HT-29 (cell line): ENCODE measurements around the gene HAND1. TPM values are rescaled to one million over a fixed set of nuclear protein-coding genes. Genes with fewer than 3 reads are reported as not detected.
"Not testable (repeated sequence)": the region's sequence is repeated elsewhere in the genome, so short reads cannot be mapped to it uniquely, and the experiment has no call there.

ENCODE experiments used
- DNase-seq: peaks from one replicate; pipeline ENCODE4 v3.0.0-alpha.2; 2015; ENCODE audit warnings: low spot score
- total RNA-seq: library from RNA; depleted of rRNA; stranded (reverse); fragments of >200 nt; shearing (Covaris generic); gene quantifications from 2 replicates; pipeline ENCODE4 v1.2.3, GENCODE V29; 2014; rRNA removed

HAND1 gene
- not detected in 2 replicates for total RNA-seq

- no peak for DNase-seq
Observed at GRCh38 chr5:154478224-154478565, at the start of gene HAND1. TSS of gene HAND1 (minus strand) at chr5:154478227. CDS start at chr5:154478008, 219 bp downstream.

DNA sequence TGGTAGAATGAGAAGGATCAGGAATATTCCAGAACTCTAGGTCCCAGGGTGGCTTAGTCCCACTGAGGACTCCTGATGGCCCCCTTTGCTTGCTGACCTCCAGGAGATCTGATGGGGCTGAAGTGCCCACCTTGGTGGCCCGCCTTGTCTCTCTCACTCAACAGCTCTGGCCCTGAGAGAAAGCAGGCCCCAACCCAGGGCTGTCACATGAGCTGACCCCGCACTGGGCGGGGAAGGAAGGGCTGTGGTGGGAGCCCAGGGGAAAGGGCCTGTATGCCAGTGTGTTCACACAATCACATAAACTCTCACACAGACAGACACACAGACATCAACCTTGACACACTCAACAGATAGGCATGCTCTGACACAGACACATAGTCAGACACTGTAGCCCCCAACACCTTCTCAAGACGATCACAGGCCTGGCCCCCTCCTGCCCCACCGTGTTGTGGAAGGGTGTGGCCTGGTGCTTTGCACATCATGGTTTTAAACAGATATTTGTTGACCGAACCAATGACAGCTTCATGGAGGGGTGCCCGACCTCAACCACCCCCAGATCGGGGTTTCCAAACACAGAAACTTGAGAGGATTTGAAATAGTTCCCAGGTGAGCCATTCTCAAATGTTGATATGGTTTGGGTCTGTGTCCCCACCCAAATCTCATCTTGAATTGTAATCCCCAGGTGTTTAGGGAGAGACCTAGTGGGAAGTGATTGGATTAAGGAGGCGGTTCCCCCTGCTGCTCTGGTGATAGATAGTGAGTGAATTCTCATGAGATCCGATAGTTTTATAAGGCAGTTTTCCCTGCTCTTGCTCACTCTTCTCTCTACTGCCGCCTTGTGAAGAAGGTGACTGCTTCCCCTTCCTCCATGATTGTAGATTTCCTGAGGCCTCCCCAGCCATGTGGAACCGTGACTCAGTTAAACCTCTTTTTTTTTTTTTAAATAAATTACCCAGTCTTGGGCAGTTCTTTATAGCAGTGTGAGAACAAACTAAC lies 48.5 kb upstream of the HAND1 start:
- no peak for DNase-seq

- DNase-seq: no peak
Observed at GRCh38 chr5:154524859-154525258, 46.8 kb upstream of the HAND1 start.

DNA sequence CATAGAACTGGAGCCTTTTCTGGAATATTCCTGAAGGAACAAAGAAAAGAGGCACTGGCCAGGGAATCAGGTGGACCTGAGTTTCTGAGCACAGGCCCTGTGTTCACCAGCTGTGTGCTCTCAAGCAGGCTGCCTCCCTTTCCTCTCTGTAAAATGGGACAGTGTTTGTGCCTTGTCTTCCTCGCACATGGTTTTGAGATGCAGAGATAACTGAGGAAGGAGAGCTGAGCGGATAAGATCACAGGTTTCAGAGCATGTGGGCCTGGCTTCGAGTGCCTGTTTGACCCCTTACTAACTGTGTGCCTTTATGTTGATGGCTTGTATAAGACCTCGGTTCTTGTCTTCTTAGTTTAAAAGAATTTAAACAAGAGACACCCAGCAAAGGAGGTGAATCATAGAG lies 46.2 kb upstream of the HAND1 start:
- no peak for DNase-seq

DNA sequence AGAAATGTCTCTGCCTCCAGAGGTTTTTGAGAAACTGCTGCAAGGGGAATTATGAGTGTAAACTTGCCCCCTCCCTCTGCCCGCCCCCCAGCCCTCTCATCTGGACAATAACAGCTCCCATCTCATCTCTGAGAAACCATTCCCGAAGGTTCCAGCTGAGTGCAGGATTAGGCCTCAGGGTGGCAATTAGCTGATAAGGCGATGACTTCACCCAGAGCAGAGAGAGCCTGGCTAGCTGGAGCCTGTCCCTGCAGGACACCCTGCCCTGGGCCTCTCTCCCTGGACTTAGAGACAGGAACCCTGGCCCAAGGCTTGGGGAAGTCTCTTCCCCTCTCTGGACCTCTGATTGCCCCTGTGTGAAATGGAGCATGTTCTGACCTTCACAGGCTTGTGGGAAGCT lies 45.7 kb upstream of the HAND1 start:
- no peak for DNase-seq

DNA sequence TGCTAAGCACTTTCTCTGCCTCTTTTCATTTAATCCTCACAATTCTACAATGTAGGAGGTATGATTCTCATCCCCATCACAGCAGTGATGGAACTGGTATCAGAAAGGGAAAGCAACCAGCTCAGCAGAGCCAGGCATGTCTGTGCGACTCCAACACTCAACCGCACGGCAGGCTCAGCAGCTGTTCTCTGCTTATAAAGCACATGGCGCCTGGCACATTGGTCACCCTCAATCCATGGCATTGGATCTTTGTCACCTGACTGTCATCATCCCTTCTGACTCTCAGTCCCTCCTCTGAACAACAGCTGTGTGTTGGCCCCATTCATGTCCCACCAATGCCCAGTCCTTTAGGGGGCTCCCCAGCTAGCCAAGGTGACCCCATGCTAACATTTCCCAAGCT lies 45.1 kb upstream of the HAND1 start:
- DNase-seq: no peak

DNA sequence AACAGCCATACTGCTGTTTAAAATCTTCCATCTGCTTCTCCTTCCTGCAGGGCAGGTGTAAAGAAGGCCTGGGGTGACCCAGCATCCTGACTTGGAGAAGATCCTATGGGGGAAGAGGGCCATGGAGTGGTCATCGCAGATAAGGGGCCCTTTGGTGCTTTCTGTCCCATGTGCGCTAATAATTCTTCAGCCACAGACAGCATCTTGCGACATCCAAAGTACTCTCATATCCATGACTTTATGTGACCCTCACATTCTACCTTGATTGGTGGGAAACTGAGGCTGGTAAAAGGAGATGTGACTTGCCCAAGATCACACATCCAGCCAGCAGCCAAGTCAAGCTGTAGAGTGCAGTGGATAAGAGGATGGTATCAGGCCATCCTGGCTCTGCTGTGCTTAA lies 44.3 kb upstream of the HAND1 start:
- no peak for DNase-seq

GRCh38 chr5:154521756-154522155 lies 43.7 kb upstream of the HAND1 start:
- no peak for DNase-seq

DNA sequence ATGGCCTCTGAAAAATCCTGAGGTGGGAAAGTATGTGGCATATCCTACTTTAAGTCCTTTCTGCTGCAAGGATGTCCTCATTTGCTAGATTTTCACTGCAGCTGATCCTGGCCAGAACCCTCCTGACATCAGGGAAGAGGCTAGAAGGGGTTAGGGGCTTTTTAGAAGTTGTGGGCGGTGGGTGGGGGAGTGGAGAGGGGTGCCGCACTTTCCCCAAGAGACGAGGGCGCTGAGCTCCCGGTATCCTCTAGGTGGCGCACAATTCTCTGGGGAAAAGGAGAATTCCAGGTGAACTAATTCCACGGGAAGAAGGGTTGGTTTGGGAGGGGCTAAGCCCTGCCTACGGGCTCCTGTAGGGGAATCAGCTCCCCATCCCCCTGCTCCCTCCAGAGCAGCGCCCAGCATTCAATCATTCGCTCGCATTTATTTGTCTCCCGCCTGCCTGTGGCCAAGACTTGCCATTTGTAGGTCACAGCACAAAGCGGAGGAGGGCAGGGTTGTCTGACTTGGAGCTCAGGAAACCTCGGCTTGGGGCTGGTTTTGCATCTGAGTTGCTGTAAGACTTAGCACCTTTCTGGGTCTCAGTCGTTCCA lies 42.9 kb upstream of the HAND1 start:
- peak; percentile 59 for DNase-seq

DNA sequence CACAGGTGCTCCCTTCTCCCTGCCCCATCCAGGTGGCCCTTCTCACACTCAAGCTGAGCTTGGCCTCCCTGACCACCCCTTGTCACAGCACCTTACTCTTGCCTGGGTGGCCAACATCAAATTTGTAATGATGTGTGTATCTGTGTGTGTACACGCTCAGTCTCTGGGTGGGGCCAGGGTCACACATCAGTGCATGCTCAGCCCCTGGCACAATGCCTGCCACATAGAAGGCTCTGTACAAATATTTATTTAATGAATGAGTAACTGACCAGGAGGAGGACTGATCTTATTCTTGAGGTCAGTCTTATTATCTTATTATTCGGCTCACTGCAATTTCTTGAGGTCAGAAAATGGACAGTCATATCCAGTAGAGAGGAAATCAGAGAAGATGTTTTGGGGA lies 41.3 kb upstream of the HAND1 start:
- DNase-seq: peak; percentile 36

DNA sequence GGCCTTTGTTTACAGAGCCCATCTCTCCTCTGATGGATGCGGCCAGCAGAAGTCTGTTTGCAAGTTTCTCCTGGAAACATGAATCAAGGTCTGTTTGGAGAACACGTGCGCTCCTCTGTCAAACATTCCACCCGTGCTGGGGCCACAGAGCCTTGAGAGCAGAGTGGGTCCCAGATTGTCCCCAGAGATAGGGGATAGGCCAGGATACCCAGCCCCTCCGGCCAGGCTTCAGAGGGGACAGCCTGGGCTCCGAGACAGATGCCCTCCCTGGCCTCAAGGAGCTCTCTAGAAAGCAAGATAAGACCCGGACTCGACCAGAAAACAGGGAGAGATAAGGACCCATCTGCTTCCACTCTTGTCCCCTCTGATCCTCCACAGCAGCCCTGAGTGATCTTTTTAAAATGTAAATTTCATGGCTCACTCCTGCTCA lies 40.4 kb upstream of the HAND1 start:
- no peak for DNase-seq

DNA sequence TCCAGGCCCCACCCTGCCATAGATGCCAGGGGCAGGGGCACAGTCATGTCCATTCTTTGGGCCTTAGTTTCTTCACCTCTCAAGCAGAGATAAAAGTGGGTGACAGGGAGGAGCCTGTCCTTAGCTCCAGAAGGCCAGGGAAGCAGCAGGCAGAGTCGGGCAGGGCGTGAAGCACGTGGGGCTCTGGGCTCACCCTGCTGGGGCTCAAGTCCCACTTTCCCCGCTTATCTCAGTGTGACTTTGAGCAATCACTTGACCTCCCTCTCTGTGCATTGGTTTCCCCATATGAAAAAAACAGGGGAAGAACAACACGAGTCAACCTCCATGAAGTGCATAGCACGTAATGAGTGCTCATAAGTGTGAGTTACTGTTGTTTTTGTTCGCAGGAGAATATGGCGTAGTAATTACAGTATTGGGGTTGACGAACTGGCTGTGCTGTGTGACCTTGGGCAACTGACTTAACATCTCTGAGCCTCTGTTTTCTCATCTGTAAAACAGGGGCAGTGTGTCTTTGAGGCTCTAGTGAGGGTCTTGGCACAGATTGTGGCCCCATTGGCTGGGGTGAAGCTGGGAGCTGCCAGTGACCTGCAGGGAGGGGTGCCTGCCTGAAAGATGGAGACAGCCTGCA lies 39.9 kb upstream of the HAND1 start:
- DNase-seq: no peak

DNA sequence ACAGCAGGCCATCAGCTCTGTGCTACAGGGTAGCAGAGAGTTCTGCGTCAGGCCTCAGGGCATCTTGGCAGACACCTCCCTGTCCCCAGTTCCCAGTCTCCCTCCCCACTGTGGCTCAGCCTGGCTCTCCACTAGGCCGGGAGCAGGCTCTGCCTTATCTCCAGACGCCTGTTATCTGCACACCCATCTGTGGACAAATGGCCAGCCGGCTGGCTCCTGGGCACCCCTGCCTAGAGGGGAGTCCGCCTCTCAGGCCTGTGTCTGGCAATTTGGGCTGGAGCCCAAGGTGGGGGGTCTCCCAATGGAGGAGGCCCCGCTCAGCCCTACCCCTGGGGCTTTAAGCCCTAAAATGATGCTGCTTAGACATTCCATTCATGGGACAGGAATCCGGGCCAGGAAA lies 39.2 kb upstream of the HAND1 start:
- no peak for DNase-seq

GRCh38 chr5:154516475-154516874 lies 38.4 kb upstream of the HAND1 start:
- DNase-seq: no peak

DNA sequence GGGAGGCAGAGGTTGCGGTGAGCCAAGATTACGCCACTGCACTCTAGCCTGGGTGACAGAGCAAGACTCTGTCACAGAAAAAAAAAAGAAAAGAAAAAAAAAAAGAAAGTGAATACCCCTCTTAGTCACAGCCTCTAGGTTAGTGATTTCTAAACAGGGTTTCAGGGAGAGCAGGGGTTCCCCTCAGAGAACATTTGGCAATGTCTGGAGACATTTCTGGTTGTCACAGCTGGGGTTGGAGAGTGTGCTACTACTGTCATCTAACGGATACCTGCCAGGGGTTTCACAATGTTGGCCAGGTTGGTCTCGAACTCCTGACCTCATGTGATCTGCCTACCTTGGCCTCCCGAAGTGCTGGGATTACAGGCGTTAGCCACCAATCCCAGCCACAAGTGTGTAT lies 37.5 kb upstream of the HAND1 start:
- DNase-seq: not testable (repeated sequence)

GRCh38 chr5:154514331-154514730 lies 36.3 kb upstream of the HAND1 start:
- no peak for DNase-seq

- no peak for DNase-seq
Observed at GRCh38 chr5:154513669-154514084, 35.6 kb upstream of the HAND1 start.

GRCh38 chr5:154511984-154512383 lies 34.0 kb upstream of the HAND1 start:
- no peak for DNase-seq

DNA sequence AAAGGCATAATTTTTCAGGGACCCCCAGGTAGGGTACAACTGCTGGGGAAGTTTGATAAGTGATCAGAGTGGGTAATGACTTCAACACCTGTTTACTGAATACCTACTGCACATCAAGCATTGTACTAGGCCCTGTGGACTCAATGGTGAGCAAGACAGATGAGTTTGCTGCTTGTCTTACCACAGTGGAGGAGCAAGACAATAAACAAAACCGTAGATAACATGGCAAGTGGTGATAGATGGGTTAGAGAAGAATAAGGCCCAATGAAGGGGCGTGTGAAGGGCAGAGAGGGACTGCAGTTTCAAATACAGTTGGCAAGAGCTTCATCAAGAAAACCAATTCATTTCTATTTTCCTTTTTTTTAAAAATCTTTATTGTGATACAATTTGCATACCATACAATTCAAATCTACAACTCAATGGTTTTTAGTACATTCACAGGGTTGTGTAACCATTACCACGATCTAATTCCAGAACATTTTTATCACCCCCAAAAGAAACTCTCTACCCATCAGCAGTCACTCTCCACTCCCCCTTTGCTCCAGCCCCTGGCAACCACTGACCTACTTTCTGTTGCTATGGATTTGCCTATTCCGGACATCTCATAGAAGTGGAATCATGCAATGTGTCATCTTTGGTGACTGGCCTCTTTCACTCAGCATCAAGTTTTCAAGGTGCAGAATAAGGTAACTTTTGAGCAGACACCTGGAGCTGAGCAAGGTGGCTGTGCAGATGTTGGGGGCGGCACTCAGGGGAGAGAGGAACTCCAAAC lies 31.9 kb upstream of the HAND1 start:
- DNase-seq: no peak

- DNase-seq: no peak
Observed at GRCh38 chr5:154508114-154508513, 30.1 kb upstream of the HAND1 start.

DNA sequence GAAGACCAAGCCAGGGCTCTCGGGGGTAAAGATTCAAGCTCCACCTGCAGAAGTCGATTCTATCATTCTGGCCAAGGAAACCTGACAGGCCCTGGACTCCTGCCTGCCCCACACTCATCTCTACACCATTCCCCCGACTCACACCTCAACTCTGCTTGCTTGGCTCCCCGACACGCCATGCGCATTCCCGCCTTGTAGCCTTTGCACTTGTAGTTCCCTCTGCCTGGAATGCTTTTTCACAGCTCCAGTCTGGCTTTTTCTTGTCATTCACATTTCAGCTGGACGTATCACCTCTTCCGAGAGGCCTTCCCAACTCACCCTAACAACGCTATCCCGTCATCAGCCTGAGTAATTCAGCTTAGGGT lies 28.7 kb upstream of the HAND1 start:
- DNase-seq: no peak
